WERI-Rb-1 (cell line): Measurements from ENCODE around the gene RABGAP1L.
"Not testable (repeated sequence)": the region's sequence is repeated elsewhere in the genome, so short reads cannot be mapped to it uniquely, and the experiment has no call there.

Experiments used
- DNase-seq: peaks from one replicate; pipeline ENCODE4 v3.0.0-alpha.2; 2020
- H3K27ac ChIP-seq: fragments of 250-450 bp; sonication (Bioruptor Pico); 2 replicates; pipeline ENCODE4 v1.5.1; 2020; ENCODE audit warnings: mild to moderate bottlenecking, moderate library complexity
- H3K27me3 ChIP-seq: fragments of 250-450 bp; sonication (Bioruptor Pico); 2 replicates; pipeline ENCODE4 v1.5.1; 2021; ENCODE audit warnings: mild to moderate bottlenecking, low read depth, moderate library complexity; ENCODE audit not compliant: insufficient read depth, severe bottlenecking
- H3K36me3 ChIP-seq: fragments of 250-450 bp; sonication (Bioruptor Pico); 2 replicates; pipeline ENCODE4 v1.5.1; 2020; ENCODE audit warnings: mild to moderate bottlenecking, moderate library complexity
- H3K4me3 ChIP-seq: 2 replicates; pipeline ENCODE4 v1.5.1; 2011; ENCODE audit warnings: low read depth, mild to moderate bottlenecking, control low read depth, low read length
- H3K9me3 ChIP-seq: fragments of 250-450 bp; sonication (Bioruptor Pico); 2 replicates; pipeline ENCODE4 v1.5.1; 2021; ENCODE audit warnings: mild to moderate bottlenecking, moderate library complexity; ENCODE audit not compliant: severe bottlenecking
- CTCF ChIP-seq: IDR thresholded peaks from 2 replicates; pipeline ENCODE4 v1.5.1; 2011; ENCODE audit warnings: low read depth, mild to moderate bottlenecking, control low read depth, inconsistent platforms, low read length

The RABGAP1L gene

GRCh38 chr1:174568551-174568950, 409.2 kb downstream of the RABGAP1L start:
- no peak for TF ChIP-seq CTCF
- H3K4me3 ChIP-seq, result no peak overlapping the region
- H3K9me3 ChIP-seq, result no peaks in the 10 kb centered on the region
- H3K27me3 ChIP-seq, result no peaks in the 10 kb centered on the region
- H3K36me3 ChIP-seq, result no peaks in the 10 kb centered on the region
- no peak overlapping the region for H3K27ac ChIP-seq
- DNase-seq, result no peak

- Histone ChIP-seq H3K36me3 (no peaks in the 10 kb centered on the region), H3K4me3 (no peak overlapping the region), H3K27me3 (no peaks in the 10 kb centered on the region), H3K27ac (no peak overlapping the region), H3K9me3 (no peaks in the 10 kb centered on the region)
- no peak for TF ChIP-seq CTCF
- DNase-seq, result no peak
These were observed 409.9 kb downstream of the RABGAP1L start for GRCh38 chr1:174569240-174569639.

GRCh38 chr1:174572771-174573170, 413.5 kb downstream of the RABGAP1L start:
- TF ChIP-seq CTCF, result no peak
- no peak overlapping the region for H3K27ac ChIP-seq
- H3K9me3 ChIP-seq, result no peaks in the 10 kb centered on the region
- no peak for DNase-seq
- no peaks in the 10 kb centered on the region for H3K36me3 ChIP-seq
- H3K27me3 ChIP-seq, result no peaks in the 10 kb centered on the region
- no peak overlapping the region for H3K4me3 ChIP-seq

- DNase-seq, H3K4me3 ChIP-seq, H3K27me3 ChIP-seq, H3K36me3 ChIP-seq, H3K27ac ChIP-seq, H3K9me3 ChIP-seq: not testable (repeated sequence)
These were observed 416.8 kb downstream of the RABGAP1L start for GRCh38 chr1:174576120-174576519.

- H3K36me3 ChIP-seq, result no peaks in the 10 kb centered on the region
- TF ChIP-seq CTCF, result no peak
- H3K4me3 ChIP-seq, result no peak overlapping the region
- no peaks in the 10 kb centered on the region for H3K9me3 ChIP-seq
- no peaks in the 10 kb centered on the region for H3K27me3 ChIP-seq
- DNase-seq, result no peak
- H3K27ac ChIP-seq, result no peak overlapping the region
These were observed 418.4 kb downstream of the RABGAP1L start for GRCh38 chr1:174577681-174578080.

GRCh38 chr1:174580801-174581200, 421.5 kb downstream of the RABGAP1L start:
- no peak for TF ChIP-seq CTCF
- no peak overlapping the region for H3K27ac ChIP-seq
- H3K36me3 ChIP-seq, result no peaks in the 10 kb centered on the region
- no peaks in the 10 kb centered on the region for H3K27me3 ChIP-seq
- no peak overlapping the region for H3K4me3 ChIP-seq
- H3K9me3 ChIP-seq, result no peaks in the 10 kb centered on the region
- no peak for DNase-seq
